ENCODE measurements around the gene GPATCH4.
"Not testable (repeated sequence)": the region's sequence is repeated elsewhere in the genome, so short reads cannot be mapped to it uniquely, and the experiment has no call there.

The GPATCH4 gene

GRCh38 chr1:156559086-156559796 is 42.0 kb downstream of the GPATCH4 start:
- Mint-ChIP-seq H3K36me3 (no peaks in the 10 kb centered on the region), H3K9me3 (ENCODE audit: low read depth) (no peaks in the 10 kb centered on the region), H3K27ac (no peak overlapping the region), H3K27me3 (no peaks in the 10 kb centered on the region), H3K4me3 (no peak overlapping the region), H3K4me1 (ENCODE audit: low read depth) (no peaks in the 10 kb centered on the region)

GRCh38 chr1:156556354-156556753 is 44.9 kb downstream of the GPATCH4 start:
- Mint-ChIP-seq H3K9me3 (ENCODE audit: low read depth) (no peaks in the 10 kb centered on the region), H3K4me1 (ENCODE audit: low read depth) (no peaks in the 10 kb centered on the region), H3K36me3 (no peaks in the 10 kb centered on the region), H3K4me3 (no peak overlapping the region), H3K27ac (no peak overlapping the region), H3K27me3 (no peaks in the 10 kb centered on the region)

GRCh38 chr1:156555715-156556114 is 45.6 kb downstream of the GPATCH4 start:
- H3K36me3 Mint-ChIP-seq, result no peaks in the 10 kb centered on the region
- no peaks in the 10 kb centered on the region for H3K27me3 Mint-ChIP-seq
- H3K4me3 Mint-ChIP-seq, result no peak overlapping the region
- no peaks in the 10 kb centered on the region for H3K4me1 Mint-ChIP-seq (ENCODE audit: low read depth)
- H3K27ac Mint-ChIP-seq, result no peak overlapping the region
- no peaks in the 10 kb centered on the region for H3K9me3 Mint-ChIP-seq (ENCODE audit: low read depth)

DNA sequence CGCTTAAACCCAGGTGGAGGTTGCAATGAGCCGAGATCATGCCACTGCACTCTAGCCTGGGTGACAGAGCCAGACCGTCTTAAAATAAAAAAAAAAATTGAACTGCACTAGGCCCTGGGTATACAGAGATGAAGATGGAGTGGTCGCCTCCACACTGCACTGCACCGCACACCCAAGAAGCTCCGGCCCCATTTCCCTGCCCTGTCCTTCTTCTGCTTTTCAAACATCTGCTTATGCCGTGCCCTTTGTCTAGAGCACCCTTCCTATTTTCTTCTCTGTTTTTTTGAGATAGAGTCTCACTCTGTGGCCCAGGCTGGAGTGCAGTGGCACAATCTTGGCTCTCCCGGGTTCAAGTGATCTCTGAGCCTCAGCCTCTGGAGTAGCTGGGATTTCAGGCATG is 46.3 kb downstream of the GPATCH4 start:
- no peak overlapping the region for H3K27ac Mint-ChIP-seq
- H3K9me3 Mint-ChIP-seq (ENCODE audit: low read depth), result no peaks in the 10 kb centered on the region
- no peaks in the 10 kb centered on the region for H3K4me1 Mint-ChIP-seq (ENCODE audit: low read depth)
- no peaks in the 10 kb centered on the region for H3K36me3 Mint-ChIP-seq
- H3K27me3 Mint-ChIP-seq, result no peaks in the 10 kb centered on the region
- H3K4me3 Mint-ChIP-seq, result no peak overlapping the region

- Mint-ChIP-seq H3K4me3 (no peak overlapping the region), H3K27me3 (no peaks in the 10 kb centered on the region), H3K27ac (no peak overlapping the region), H3K9me3 (ENCODE audit: low read depth) (no peaks in the 10 kb centered on the region), H3K4me1 (ENCODE audit: low read depth) (no peaks in the 10 kb centered on the region), H3K36me3 (no peaks in the 10 kb centered on the region)
Measured at GRCh38 chr1:156553860-156554485, 47.3 kb downstream of the GPATCH4 start.

DNA sequence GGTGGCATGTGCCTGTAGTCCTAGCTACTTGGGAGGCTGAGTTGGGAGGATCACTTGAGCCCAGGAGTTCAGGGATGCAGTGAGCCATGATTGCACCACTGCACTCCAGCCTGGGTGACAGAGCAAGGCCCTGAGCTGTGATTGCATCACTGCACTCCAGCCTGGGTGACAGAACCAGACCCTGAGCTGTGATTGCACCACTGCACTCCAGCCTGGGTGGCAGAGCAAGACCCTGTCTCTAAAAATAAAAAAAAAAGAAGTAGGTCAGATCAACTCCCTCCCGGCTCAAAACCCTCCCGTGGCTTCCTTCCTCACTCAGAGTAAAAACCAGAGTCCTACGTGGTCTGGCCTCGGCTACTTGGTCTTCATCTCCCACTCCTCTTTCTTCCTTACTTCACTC is 48.3 kb downstream of the GPATCH4 start:
- not testable (repeated sequence) for H3K27me3 Mint-ChIP-seq; H3K4me3 Mint-ChIP-seq; H3K27ac Mint-ChIP-seq; H3K4me1 Mint-ChIP-seq (ENCODE audit: low read depth); H3K9me3 Mint-ChIP-seq (ENCODE audit: low read depth); H3K36me3 Mint-ChIP-seq

DNA sequence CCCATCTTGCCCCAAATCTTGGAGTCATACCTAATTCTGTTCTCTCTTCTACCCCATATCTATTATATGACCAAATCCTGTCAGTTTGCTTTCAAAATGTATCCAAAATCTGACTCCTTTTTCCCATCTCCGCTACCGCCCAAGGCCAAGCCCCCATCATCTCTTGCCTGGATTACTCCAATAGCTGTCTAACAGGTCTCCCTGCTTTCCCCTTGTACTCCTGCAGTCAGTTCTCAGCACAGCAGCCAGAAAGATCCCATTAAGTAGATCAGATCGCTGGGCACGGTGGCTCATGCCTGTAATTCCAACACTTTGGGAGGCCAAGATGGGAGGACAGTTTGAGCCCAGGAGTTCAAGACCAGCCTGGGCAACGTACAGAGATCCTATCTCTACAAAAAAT is 48.8 kb downstream of the GPATCH4 start:
- Mint-ChIP-seq H3K9me3 (ENCODE audit: low read depth) (no peaks in the 10 kb centered on the region), H3K4me3 (no peak overlapping the region), H3K4me1 (ENCODE audit: low read depth) (no peaks in the 10 kb centered on the region), H3K36me3 (no peaks in the 10 kb centered on the region), H3K27ac (no peak overlapping the region), H3K27me3 (no peaks in the 10 kb centered on the region)

DNA sequence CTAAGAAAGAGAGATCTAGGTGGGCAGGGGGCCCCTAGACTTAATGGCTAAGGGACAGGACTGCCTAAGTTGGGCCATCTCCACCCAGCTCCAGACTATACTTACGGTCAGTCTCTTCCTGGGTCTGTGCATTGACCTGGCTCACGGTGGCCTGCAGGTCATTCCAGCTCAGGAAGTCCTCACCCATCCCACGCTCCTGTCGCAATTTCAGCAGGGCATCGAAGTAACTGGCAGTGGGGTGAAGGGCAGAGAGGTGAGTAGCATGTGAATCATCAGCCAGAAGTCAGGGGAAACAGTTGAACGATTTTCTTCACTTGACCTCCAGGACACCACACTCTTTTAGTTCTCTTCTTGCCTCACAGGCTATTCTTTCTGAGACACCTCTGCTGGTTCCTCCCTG is 49.4 kb downstream of the GPATCH4 start:
- Mint-ChIP-seq H3K27me3 (no peaks in the 10 kb centered on the region), H3K4me1 (ENCODE audit: low read depth) (no peaks in the 10 kb centered on the region), H3K36me3 (no peaks in the 10 kb centered on the region), H3K4me3 (no peak overlapping the region), H3K9me3 (ENCODE audit: low read depth) (no peaks in the 10 kb centered on the region), H3K27ac (no peak overlapping the region)

DNA sequence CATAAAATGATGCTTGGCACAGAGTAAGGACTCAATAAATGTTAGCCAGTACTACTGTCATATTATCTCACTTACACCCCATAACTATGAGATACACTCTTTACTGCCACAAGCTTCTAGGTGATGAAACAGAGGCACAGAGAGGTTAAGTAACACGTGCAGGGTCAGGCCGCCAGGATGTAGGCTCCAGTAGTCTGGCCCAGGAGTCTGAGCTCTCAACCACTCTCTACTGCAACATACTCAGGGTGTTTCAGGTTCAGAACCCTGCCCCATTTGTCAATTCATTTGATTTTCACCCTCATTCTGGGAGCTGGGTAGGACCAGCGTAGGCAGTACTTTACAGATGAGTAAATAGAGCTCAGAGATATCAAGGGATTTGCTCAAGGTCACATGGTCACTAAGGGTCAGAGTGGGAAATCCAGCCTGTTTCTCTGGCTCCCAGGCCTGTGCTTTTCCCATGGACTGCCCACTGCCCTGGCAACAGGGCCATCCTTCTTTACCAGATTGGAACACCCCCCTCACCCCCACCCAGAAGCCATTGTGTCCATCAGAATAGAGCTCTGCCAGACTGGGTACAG is 50.1 kb downstream of the GPATCH4 start:
- Mint-ChIP-seq H3K27ac (no peak overlapping the region), H3K4me1 (ENCODE audit: low read depth) (no peaks in the 10 kb centered on the region), H3K9me3 (ENCODE audit: low read depth) (no peaks in the 10 kb centered on the region), H3K27me3 (no peaks in the 10 kb centered on the region), H3K36me3 (no peaks in the 10 kb centered on the region), H3K4me3 (no peak overlapping the region)

DNA sequence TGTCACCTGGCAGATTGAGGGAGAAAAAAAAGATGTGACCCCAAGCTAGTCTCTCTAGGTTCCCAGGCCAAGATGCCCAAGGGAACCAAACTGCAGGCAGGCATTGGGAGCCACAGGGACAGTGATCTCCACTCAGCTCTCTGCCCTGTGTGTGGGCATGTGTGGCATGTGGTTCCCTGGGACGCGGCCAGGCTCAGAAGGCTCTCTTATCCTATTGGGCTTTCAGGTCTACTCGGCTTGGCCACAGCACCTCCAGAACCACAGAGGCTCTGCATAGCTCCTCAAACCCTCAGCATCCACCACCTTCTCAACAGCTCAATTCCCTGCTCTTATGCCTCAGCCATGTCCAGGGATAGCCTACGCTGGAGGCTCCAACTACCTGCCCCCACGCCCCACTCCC is 50.9 kb downstream of the GPATCH4 start:
- Mint-ChIP-seq H3K4me3 (no peak overlapping the region), H3K4me1 (ENCODE audit: low read depth) (no peaks in the 10 kb centered on the region), H3K27me3 (no peaks in the 10 kb centered on the region), H3K36me3 (no peaks in the 10 kb centered on the region), H3K9me3 (ENCODE audit: low read depth) (no peaks in the 10 kb centered on the region), H3K27ac (no peak overlapping the region)

GRCh38 chr1:156549831-156550230 is 51.4 kb downstream of the GPATCH4 start:
- Mint-ChIP-seq H3K36me3 (no peaks in the 10 kb centered on the region), H3K4me3 (no peak overlapping the region), H3K27me3 (no peaks in the 10 kb centered on the region), H3K27ac (no peak overlapping the region), H3K4me1 (ENCODE audit: low read depth) (no peaks in the 10 kb centered on the region), H3K9me3 (ENCODE audit: low read depth) (no peaks in the 10 kb centered on the region)

DNA sequence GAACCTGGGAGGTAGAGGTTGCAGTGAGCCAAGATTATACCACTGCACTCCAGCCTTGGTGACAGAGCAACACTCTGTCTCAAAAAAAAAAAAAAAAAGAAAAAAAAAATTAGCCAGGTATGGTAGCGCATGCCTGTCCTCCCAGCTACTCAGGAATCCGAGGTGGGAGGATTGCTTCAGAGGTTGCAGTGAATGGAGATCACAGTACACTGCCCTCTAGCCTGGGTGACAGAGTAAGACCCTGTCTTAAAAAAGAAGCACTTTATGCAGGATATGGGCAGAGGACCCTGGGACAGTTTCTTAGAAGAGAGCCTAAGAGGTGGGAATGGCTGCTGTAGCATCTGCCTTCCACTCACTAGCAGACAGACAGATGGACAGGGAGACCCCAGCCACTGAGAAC is 51.9 kb downstream of the GPATCH4 start:
- H3K4me3 Mint-ChIP-seq, result no peak overlapping the region
- no peaks in the 10 kb centered on the region for H3K27me3 Mint-ChIP-seq
- H3K9me3 Mint-ChIP-seq (ENCODE audit: low read depth), result no peaks in the 10 kb centered on the region
- no peaks in the 10 kb centered on the region for H3K36me3 Mint-ChIP-seq
- H3K4me1 Mint-ChIP-seq (ENCODE audit: low read depth), result no peaks in the 10 kb centered on the region
- no peak overlapping the region for H3K27ac Mint-ChIP-seq

- Mint-ChIP-seq H3K4me3 (no peak overlapping the region), H3K27ac (no peak overlapping the region), H3K27me3 (no peaks in the 10 kb centered on the region), H3K4me1 (ENCODE audit: low read depth) (no peaks in the 10 kb centered on the region), H3K9me3 (ENCODE audit: low read depth) (no peaks in the 10 kb centered on the region), H3K36me3 (no peaks in the 10 kb centered on the region)
Measured at GRCh38 chr1:156547982-156548381, 53.3 kb downstream of the GPATCH4 start.

DNA sequence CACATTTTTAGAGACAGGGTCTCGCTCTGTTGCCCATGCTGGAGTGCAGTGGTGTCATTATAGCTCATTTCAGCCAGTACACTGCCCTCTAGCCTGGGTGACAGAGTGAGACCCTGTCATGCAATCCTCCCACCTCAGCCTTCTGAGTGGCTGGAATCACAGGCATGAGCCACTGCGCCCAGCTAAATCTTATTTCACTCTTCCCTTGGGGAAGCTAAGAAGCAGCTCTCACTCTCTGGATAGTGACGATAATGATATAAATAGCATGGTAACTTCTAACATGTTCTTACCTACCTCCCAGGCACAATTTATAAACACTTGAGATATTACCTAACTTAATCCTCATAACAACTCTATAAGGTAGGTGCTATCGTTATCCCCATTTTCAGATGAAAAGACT is 53.8 kb downstream of the GPATCH4 start:
- H3K27me3 Mint-ChIP-seq, result no peaks in the 10 kb centered on the region
- H3K36me3 Mint-ChIP-seq, result no peaks in the 10 kb centered on the region
- H3K27ac Mint-ChIP-seq, result no peak overlapping the region
- no peak overlapping the region for H3K4me3 Mint-ChIP-seq
- no peaks in the 10 kb centered on the region for H3K4me1 Mint-ChIP-seq (ENCODE audit: low read depth)
- no peaks in the 10 kb centered on the region for H3K9me3 Mint-ChIP-seq (ENCODE audit: low read depth)

GRCh38 chr1:156546267-156546666 is 55.0 kb downstream of the GPATCH4 start:
- H3K27me3 Mint-ChIP-seq, result no peaks in the 10 kb centered on the region
- H3K4me3 Mint-ChIP-seq, result no peak overlapping the region
- no peaks in the 10 kb centered on the region for H3K9me3 Mint-ChIP-seq (ENCODE audit: low read depth)
- H3K36me3 Mint-ChIP-seq, result no peaks in the 10 kb centered on the region
- H3K4me1 Mint-ChIP-seq (ENCODE audit: low read depth), result no peaks in the 10 kb centered on the region
- H3K27ac Mint-ChIP-seq, result no peak overlapping the region

DNA sequence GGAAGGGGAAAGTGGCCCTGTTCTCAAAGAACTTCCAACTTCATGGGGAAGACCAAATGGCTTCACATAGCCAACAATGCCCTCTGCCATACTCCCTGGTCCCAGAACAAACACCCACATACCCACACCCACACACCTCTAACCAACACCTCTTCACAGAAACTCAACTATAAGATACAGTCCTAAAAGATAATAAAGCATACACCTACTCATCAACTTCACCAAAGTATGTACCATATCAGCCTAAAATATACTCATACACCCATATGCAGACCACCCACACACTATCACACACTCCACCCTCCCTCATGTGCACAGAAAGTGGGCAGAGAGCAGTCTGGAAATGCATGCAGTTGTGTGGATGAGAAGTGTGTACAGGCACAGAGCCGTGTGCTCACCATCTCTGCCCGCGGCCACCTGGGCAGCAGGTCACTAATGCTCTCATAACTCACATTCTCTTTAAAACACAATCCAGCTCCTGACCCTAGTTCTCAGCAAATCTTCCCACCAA is 56.6 kb downstream of the GPATCH4 start:
- Mint-ChIP-seq H3K4me1 (ENCODE audit: low read depth) (no peaks in the 10 kb centered on the region), H3K27me3 (no peaks in the 10 kb centered on the region), H3K27ac (no peak overlapping the region), H3K36me3 (no peaks in the 10 kb centered on the region), H3K4me3 (no peak overlapping the region), H3K9me3 (ENCODE audit: low read depth) (no peaks in the 10 kb centered on the region)

All from activated naive CD8-positive, alpha-beta T cell (primary cell).